Stimulated activated CD4-positive, alpha-beta T cell treated with anti-CD3 and anti-CD28 coated beads, Interleukin-15, amount 100 ng/mL, for 1 hour (primary cell): ENCODE data around the gene RIC1.
"Not testable (repeated sequence)": the region's sequence is repeated elsewhere in the genome, so short reads cannot be mapped to it uniquely, and the experiment has no call there.

ENCODE experiments used
- DNase-seq, 2 donors: peaks; one replicate each; pipeline ENCODE4 v3.0.0-alpha.2; 2020; ENCODE audit warnings: low read depth in 1 of 2, low spot score in 1 of 2

RIC1 gene

DNA sequence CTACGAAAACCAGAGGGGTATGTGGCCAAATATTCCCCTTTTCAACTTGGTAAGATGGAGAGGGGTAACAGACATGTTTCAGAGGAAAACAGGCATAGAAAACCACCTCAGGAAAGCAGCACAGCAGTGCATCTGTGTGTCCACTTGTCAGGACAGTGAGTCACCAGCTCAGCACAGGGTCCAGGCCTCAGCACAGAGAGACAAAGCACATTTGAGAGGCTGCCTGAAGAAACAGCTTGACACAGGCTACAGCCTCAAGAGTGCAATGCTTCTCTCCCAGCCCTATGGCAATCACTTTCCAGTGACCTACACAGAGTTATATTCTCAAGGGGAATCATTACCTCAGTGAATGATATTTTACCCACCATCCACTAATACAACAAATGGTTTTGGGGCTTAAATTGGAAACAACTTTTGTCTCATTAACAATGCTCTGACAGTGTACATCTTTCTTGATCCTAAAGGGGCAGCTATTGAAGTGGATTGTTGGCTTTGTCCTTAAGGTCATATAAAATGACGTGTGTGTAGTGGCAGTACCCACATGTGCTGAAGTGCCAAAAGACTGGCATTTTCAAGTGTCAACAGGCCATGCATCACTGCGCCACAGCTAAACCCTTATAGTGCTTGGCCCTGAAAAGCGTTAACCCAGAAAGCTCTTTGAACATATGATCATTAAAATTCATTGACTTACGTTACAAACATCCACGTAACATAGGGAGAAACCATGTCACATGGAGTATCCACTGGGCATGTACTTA is 157.6 kb downstream of the RIC1 start:
- no peak for DNase-seq

DNA sequence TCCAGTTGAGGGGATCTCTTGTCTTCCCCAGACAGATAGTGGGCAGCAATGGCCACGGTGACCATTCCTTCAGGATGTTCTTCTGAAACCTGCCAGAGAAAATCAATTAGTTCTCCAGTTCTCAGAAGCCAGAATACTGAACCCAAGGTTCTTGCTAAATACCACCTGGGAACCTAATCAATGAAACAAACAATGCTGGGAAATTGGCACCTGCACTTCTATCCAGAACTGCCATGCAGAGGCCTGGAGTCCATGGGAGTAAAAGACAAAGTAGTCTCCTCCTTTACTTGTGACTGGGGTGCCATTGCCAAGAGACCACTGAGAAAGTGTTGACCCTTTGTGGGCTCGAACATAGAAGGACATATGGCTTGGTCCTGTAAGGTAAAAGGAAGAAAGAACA is 158.3 kb downstream of the RIC1 start:
- no peak for DNase-seq

DNA sequence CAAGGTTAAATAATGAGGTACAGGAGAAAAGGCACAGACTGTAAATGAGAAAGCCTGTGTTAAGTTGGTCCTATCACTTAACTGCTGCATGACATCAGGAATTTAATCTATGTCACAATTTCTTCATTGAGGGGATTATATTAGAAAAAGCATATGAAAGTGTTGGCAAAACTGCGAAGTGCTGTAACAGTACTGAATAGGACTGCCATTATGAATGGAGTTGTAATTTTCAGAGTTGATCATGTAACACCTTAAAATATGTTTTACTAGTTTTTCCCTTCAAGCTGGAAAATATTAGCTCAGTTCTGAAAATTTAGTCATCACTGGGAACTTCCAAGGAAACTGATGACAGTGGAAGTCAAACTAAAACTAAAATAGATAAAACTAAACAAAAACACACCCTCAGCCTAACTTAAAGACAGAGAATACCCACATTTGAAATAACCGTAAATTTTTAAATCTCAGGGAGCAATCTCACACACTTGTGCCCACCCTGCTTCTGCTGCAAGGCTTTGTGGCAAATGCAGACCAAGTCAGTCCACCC is 158.9 kb downstream of the RIC1 start:
- DNase-seq: no peak

DNA sequence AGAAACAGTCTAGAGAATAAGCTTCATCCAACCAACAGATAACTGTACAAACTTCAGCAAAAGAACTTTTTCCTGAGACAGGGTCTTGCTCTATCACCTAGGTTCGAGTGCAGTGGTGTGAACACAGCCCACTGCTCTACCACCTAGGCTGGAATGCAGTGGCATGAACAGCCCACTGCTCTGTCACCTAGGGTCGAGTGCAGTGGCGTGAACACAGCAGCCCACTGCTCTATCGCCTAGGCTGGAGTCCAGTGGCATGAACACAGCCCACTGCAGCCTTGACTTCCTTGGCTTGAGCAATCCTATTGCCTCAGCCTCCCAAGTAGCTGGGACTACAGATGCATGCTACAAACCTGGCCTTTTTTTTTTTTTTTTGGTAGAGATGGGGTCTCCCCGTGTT is 160.6 kb downstream of the RIC1 start:
- no peak for DNase-seq

DNA sequence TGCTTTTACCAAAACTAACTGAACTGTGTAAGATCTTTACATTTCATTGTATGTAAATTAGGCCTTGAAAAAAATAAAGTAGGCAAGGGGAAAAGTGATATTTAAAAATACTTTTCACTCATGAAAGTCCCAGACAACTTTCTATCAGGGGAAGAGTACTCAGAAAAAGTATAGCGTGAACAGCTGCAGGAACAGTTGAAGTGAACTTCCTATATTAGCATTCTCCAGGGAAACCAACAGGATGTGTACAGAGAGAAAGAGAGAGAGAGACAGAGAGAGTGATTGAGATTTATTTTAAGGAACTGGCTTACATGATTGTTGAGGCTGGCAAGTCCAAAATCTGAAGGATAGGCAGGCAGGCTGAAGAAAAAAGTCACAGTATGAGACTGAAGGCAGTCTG is 162.0 kb downstream of the RIC1 start:
- no peak for DNase-seq

DNA sequence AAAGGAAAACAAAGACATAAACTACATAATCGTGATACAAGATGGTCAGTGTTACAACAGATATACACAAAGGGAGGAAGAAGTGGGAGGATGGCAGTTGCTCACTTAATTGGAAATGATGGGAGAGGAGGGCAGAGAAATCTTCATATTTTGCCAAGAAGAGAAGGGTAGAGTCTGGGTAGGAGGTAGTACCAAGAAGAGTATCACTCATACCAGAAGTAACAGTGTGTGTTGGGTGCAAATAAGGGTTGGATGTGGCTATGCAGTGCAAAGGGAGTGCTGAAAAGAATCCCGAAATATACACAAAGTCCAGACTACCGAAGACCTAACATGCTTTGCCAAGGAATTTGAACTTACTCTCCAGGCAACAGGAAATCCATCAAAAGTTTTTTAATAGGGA is 163.0 kb downstream of the RIC1 start:
- no peak for DNase-seq

DNA sequence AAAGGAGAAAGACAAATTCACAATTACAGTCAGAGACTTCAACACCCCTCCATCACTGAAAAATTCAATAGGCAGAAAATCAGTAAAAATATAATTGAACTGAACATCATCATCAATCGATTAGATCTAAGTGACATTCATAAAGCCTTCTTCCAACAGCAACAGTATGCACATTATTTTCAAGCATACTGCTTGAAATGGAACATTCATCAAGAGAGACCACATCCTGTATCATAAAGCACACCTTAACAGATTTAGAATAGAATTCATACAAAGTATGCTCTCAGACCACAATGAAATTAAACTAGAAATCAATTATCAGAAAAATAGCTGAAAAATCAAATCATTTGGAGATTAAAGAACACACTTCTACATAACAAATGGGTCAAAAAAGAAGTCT is 164.9 kb downstream of the RIC1 start:
- no peak for DNase-seq

DNA sequence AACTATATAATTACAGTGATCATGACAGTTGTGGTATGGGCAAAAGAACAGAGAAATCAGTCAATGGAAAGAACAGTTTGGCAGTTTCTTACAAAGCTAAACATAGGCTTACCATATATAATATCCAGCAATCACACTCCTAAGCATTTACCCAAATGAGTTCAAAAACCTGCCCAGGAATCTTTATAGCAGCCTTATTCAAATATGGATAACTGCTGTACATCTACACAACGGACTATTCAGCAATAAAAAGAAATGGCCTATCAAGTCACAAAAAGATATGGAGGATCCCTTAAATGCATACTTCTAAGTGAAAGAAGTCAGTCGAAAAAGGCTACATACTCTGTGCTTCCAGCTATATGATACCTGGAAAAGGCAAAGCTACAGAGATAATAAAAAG is 167.4 kb downstream of the RIC1 start:
- DNase-seq: no peak

DNA sequence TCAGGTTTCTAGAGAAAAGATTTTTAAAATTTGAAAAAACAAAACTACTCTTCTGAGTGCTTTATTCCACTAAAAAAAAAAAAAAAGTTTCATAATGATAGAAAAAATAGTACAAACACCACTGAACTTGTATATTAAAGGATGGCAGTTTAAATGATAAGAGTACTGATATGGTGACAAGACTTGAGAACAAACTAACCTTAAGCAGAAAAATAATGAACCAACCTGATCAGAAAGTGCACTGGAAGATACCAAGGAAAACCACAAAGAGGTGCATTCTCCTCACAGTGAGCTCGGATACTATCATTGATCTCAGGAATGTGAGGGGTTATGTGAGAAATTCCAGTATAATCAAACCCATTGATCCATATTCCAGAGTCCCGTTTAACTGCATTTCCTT is 169.7 kb downstream of the RIC1 start:
- DNase-seq: no peak

DNA sequence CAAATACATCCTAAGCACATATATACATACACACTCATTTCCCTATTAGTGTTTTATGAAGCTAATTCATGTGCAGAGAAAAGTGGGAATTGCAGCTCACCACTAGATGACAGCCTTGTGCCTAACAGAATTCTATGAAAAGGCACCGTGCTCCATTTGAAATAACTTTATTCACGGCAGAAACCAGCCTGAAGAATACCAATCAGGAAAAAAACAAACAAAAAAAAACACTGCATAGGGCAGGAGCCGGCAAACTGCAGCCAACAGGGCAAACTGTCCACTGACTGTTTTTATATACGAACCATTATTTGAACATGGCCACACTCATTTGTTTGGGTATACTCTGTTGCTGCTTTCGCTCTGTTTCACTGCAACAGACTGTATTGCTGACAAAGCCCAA is 170.4 kb downstream of the RIC1 start:
- DNase-seq: no peak

DNA sequence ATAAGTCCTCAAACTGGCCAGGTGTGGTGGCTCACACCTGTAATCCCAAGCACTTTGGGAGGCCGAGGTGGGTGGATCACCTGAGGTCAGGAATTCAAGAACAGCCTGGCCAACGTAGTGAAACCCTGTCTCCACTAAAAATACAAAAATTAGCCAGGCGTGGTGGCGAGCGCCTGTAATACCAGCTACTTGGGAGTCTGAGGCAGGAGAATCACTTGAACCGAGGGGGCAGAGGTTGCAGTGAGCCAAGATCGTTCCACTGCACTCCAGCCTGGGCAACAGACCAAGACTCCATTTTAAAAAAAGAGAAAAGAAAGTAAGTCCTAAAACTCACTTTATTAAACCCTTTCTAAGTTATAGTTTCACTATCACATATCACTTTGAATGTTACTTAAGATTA is 171.5 kb downstream of the RIC1 start:
- DNase-seq: not testable (repeated sequence)

DNA sequence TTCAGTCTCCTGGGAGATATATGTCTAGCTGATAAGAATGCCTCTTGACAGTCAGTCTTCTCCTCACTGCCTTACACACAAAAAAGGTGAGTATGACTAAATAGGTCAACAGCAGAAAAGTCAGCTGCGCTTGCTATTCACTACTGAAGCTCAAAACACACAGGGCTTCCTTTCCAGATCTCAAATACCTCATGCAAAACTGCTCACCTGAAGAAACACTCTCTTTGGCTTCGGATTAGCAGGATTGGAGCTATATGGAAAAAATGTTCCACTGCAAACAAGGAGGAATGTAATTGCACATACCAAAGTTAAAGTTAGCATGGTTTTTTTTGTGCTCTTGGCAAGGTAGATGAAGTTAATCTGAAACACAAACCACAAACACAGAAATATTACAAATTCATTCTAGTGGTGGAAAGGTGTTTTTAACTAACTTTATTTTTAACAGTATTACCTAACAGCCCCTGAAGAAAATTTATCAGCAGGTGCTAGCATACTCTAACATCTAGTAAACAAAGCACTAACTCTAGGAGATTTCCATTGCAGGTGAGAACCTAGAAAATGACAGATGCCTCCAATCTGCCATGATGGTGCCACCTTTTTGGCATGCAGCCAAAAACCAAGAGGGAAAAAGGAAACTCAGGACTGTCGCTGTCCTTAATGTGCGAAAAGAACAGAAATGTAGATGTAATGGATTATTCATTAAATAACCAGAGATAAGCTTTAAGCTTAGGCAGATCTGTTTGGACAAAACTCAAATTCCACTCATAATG is 172.2 kb downstream of the RIC1 start:
- no peak for DNase-seq

DNA sequence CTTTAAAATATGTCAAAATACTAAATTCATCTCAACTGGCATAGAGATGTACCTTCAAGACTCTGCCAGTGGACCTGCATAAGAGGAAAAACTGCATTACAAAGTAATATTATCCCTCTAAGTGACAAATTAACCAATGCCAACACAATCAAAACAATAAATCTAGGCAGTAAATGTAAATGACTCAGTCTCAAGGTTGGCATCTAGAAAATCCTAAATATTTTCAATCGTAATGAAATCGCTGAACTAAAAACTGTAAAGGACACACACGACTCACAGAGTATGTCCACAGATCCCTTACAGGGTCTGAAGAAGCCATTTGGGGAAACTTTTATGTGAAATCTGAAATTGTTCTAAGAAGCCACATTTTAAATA is 172.8 kb downstream of the RIC1 start:
- no peak for DNase-seq

DNA sequence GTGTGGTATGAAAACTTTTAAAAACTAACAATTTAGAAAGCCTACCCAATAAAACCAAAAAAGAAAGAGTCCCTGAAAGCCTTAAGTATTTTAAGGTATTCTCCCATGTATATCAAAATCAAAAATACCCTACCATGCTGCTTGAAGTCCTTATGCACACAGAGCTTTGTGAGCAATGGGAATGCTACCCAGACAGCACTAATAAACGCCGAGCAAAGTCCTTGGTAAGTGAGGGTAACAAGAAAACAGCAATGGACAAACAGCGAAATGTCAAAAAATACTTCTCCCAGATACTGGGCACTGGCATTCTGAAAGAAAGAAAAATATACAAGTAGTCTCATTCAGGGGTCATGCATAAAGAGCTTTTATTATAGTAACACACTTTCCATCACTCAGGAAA is 176.6 kb downstream of the RIC1 start:
- DNase-seq: no peak

DNA sequence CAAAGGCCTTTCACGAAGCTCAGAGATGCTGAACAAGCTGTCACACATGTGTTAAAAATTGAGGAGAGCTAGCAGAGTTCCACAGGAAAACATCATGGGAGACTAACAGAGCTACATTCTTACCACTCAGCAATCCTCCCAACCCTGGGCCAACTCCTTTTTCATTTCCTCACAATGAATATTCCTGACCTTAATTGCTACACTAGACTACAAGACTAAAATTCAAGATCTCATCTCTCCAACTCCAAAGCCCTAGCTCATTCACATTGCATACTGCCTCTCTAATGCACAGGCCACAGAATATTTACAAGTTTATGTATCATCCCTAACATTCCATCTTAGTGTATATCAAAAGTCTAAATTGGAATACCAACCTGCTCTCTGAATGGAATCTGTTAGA is 182.8 kb downstream of the RIC1 start:
- DNase-seq: no peak

DNA sequence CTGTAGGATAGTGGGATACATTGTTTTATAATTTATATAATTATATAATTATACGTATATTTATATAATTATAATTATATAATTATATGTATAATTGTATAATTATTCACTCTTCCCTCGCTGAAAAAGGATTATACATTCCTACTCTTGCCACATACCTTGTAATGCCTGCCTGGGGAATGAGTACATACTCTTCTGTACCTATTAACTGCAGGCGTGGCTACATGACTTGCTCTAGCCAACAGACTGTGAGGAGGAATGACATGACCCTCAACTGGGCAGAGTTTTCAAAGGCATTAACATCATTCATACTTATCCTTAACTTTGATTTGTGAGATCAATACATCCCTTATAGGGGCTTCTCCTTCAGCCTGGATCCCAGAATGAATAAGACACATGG is 184.9 kb downstream of the RIC1 start:
- DNase-seq: no peak

DNA sequence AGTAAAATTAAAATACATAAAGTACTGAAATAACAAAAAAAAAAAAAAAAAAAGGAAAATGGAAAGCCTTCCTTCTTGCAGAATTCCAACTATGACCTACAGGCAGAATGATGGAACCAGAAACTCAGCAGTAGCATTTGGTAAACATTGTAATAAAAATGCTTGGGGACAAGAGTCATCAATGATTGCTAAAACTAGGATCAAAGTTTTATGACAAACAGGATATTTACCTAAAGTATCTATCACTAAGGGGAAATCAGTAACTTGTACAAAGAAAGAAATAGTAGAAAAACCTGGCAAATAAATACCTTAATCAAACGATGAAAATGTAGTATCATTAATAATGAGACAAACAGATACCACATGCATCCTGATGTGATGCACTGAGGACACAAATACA is 186.6 kb downstream of the RIC1 start:
- DNase-seq: no peak

DNA sequence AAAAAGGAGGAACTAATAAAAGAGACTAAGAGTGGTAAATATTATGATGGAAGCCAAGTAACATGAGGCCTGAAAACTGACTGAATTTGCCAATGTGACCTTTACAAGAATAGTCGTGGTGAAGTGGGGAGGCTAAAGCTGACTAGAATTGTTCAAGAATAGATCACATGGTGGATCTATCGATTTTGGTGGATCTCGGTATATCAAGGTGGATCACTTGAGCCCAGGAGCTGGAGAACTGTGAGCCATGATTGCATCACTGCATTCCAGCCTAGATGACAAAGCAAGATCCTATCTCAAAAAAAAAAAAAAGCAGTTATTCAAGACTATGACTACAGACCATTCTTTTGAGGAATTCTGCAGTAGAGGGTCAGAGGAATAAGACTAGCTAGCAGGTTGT is 189.0 kb downstream of the RIC1 start:
- DNase-seq: no peak

DNA sequence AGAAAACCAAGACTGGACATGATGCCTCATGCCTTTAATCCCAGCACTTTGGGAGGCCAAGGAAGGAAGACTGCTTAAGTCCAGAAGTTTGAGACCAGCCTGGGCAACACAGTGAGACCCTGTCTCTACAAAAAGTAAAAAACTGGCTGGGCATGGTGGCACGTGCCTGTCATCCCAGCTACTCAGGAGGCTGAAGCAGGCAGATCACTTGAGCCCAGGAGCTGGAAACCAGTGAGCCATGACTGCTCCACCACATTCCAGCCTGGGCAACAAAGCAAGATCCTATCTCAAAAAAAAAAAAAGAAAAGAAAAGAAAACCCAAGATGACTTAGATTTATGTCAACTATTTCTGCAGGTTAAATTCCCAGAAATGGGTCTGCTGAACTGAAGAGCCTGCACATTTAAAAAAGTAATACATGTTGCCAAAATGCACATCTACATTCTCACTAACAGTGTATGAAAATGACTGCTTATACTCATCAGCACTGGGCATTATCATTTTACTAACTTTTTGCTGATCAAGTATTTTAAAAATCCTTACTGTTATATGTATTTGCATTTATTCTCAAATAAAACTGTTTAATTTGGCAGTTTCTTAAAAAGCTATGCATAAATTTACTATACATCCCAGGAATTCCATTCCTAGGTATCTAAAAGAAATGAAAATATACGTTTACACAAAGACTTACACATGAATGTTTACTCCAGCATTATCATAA is 189.7 kb downstream of the RIC1 start:
- DNase-seq: no peak

DNA sequence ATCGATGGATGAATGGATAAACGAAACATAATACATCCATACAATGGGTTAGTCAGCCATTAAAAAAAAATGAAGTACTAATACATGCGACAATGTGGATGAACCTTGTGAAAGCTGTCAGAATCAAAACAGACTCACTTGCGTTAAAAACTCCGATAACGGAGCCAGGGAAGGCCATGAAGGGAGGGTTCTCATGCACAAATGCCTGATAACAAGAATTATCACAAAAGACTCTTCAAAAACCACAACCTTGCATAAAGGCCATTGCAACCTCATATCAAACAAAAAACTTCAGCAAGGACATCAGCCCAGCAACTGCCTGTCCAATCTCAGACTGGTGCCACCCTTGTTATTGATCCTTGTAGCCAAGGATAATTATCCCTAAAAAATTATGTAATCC is 190.3 kb downstream of the RIC1 start:
- DNase-seq: no peak

DNA sequence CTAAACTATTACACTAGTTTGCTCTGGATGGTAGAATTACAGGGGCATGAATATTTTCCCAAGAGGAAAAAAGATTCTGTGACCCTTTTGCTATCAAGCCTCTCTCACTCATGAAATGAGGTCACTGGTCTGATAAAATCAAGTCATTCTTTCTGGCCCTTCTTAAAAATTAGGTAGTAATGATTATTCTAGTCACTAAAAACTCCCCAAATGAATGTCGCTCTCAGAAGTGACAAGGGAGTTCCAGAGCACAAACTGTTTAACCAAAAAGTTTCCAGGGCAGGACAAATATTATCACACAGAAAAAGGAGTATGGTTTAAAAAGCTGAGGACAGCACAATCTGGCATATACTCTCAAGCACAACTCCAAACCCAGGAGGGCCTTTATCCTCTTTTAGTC is 191.5 kb downstream of the RIC1 start:
- no peak for DNase-seq

DNA sequence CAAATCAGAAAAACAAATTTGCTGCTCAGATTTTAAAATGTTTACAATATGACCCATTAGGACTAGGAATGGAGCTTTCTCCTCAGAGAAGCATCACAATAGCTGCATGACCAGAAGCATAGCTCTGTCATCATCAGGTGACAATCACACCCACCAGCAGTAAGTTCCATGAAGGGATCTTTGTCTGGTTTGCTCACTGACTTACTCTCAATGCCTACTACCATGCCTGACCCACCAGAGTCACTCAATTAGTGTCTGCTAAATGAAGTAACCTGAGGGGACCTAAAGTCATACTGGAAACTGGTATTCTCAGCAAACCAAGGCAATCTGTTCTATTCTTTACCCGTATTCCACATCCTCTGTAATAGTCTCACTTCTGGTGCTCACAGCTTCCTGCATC is 196.3 kb downstream of the RIC1 start:
- no peak for DNase-seq
